OCI-LY3 (cell line): Measurements from ENCODE around the gene METAP2.

Experiments used
- EZH2phosphoT487 ChIP-seq: fragments of 200-600 bp; shearing (Covaris generic); IDR thresholded peaks from 2 replicates; pipeline ENCODE4 v1.6.1; 2018; ENCODE audit warnings: antibody characterized with exemption, mixed run types, low read depth
- TF ChIP-seq, protein P1 (sequence below): fragments of 200-600, 300-600 bp; sonication (generic); IDR thresholded peaks from 2 replicates; pipeline ENCODE4 v1.5.1; 2014; ENCODE audit warnings: antibody characterized with exemption, low read length, low read depth

DNA sequence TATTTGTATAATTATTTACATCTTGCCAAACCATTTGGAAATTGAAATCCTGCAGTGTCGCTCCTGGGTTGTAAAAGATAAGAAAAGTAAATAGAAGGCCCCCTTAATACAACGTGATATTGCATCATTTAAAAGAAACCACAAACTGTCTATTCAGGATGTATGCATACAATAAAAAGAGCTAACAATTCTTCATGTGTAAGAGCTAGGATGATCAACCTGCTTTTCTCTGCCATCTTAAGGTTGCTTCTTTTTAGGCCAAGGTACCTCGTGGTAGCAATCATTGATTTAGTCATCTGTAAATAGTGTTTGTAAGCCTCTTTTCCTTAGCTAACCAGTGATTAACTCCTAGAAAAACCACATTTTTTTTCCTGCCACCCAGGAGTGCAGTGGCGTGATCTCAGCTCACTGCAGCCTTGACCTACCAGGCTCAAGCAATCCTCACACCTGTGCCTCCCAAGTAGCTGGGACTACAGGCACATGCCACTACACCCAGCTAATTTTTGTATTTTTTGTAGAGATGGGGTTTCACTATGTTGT lies 80.7 kb downstream of the METAP2 start:
- TF ChIP-seq, protein P1, sequence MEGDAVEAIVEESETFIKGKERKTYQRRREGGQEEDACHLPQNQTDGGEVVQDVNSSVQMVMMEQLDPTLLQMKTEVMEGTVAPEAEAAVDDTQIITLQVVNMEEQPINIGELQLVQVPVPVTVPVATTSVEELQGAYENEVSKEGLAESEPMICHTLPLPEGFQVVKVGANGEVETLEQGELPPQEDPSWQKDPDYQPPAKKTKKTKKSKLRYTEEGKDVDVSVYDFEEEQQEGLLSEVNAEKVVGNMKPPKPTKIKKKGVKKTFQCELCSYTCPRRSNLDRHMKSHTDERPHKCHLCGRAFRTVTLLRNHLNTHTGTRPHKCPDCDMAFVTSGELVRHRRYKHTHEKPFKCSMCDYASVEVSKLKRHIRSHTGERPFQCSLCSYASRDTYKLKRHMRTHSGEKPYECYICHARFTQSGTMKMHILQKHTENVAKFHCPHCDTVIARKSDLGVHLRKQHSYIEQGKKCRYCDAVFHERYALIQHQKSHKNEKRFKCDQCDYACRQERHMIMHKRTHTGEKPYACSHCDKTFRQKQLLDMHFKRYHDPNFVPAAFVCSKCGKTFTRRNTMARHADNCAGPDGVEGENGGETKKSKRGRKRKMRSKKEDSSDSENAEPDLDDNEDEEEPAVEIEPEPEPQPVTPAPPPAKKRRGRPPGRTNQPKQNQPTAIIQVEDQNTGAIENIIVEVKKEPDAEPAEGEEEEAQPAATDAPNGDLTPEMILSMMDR, result no peak
- no peak for TF ChIP-seq EZH2phosphoT487
